Astrocyte (in vitro differentiated cells and primary cell): ENCODE measurements around the gene DIP2A. TPM values are rescaled to one million over a fixed set of nuclear protein-coding genes. Genes with fewer than 3 reads are reported as not detected.
A peak's percentile ranks its signal among the peaks of the same experiment; 100 is the strongest.

Source experiments
- DNase-seq: peaks from one replicate; pipeline ENCODE4 v3.0.0-alpha.2; 2010; ENCODE audit warnings: low read depth
- FAIRE-seq: peaks from 2 replicates; lab custom pipeline; 2011; peaks lifted over from hg19 to GRCh38; lab: Jason Lieb, UNC
- H2AFZ ChIP-seq: 2 replicates; pipeline ENCODE4 v1.6.0; 2012; ENCODE audit warnings: low read depth, low read length, inconsistent platforms
- H3K27ac ChIP-seq: 2 replicates; pipeline ENCODE4 v1.5.1; 2011; ENCODE audit warnings: low read depth, low read length, inconsistent platforms
- H3K27me3 ChIP-seq: 2 replicates; pipeline ENCODE4 v1.6.0; 2011; ENCODE audit warnings: low read length, inconsistent platforms; ENCODE audit not compliant: insufficient read depth
- H3K36me3 ChIP-seq: 2 replicates; pipeline ENCODE4 v1.5.1; 2011; ENCODE audit warnings: low read length, inconsistent platforms; ENCODE audit not compliant: insufficient read depth
- H3K4me1 ChIP-seq: 2 replicates; pipeline ENCODE4 v1.5.1; 2011; ENCODE audit warnings: low read length, inconsistent platforms; ENCODE audit not compliant: insufficient read depth
- H3K4me2 ChIP-seq: 2 replicates; pipeline ENCODE4 v1.6.0; 2012; ENCODE audit warnings: low read length, inconsistent platforms
- H3K4me3 ChIP-seq: 2 replicates; pipeline ENCODE4 v1.5.1; 2011; ENCODE audit warnings: low read depth, mild to moderate bottlenecking, low read length, inconsistent platforms; ENCODE audit not compliant: insufficient read depth
- H3K79me2 ChIP-seq: 2 replicates; pipeline ENCODE4 v1.6.0; 2012; ENCODE audit warnings: mild to moderate bottlenecking, low read length, inconsistent platforms; ENCODE audit not compliant: insufficient read depth
- H3K9ac ChIP-seq: 2 replicates; pipeline ENCODE4 v1.6.0; 2012; ENCODE audit warnings: mild to moderate bottlenecking, low read length, inconsistent platforms
- H3K9me3 ChIP-seq: 2 replicates; pipeline ENCODE4 v1.5.1; 2012; ENCODE audit warnings: low read depth, mild to moderate bottlenecking, low read length, inconsistent platforms; ENCODE audit not compliant: insufficient read depth
- H4K20me1 ChIP-seq: 2 replicates; pipeline ENCODE4 v1.6.0; 2012; ENCODE audit warnings: low read length, inconsistent platforms; ENCODE audit not compliant: insufficient read depth
- H3K27ac Mint-ChIP-seq: one replicate; pipeline ENCODE4 v1.8.0; 2021; ENCODE audit warnings: mild to moderate bottlenecking, mixed read lengths; ENCODE audit not compliant: unreplicated experiment
- H3K27me3 Mint-ChIP-seq: one replicate; pipeline ENCODE4 v1.8.0; 2021; ENCODE audit warnings: low read depth, mixed read lengths; ENCODE audit not compliant: unreplicated experiment
- H3K36me3 Mint-ChIP-seq: one replicate; pipeline ENCODE4 v1.8.0; 2021; ENCODE audit warnings: low read depth, mixed read lengths; ENCODE audit not compliant: unreplicated experiment
- H3K4me1 Mint-ChIP-seq: one replicate; pipeline ENCODE4 v1.8.0; 2021; ENCODE audit warnings: low read depth, mixed read lengths; ENCODE audit not compliant: unreplicated experiment
- H3K4me3 Mint-ChIP-seq: one replicate; pipeline ENCODE4 v1.8.0; 2021; ENCODE audit warnings: mild to moderate bottlenecking, moderate library complexity, mixed read lengths; ENCODE audit not compliant: unreplicated experiment
- H3K9me3 Mint-ChIP-seq: one replicate; pipeline ENCODE4 v1.8.0; 2021; ENCODE audit warnings: mild to moderate bottlenecking, mixed read lengths; ENCODE audit not compliant: unreplicated experiment
- CTCF ChIP-seq: IDR thresholded peaks from 2 replicates; pipeline ENCODE4 v1.5.1; 2011; ENCODE audit warnings: low read depth, mild to moderate bottlenecking, inconsistent platforms, low read length, moderate library complexity; ENCODE audit not compliant: insufficient read depth
- EZH2 ChIP-seq: IDR thresholded peaks from 2 replicates; pipeline ENCODE4 v1.6.1; 2012; ENCODE audit warnings: mild to moderate bottlenecking, low read length, inconsistent platforms; ENCODE audit not compliant: insufficient read depth
- total RNA-seq: library from RNA; stranded (reverse); gene quantifications from 2 replicates; pipeline ENCODE4 v1.2.1, GENCODE V29; 2021

The DIP2A gene
- total RNA-seq, 1 donor from 2014 or later: 35.4 TPM

- Histone ChIP-seq H3K79me2 (peaks cover 74% of the 10 kb centered on the region), H4K20me1 (peaks cover 71% of the 10 kb centered on the region), H3K4me3 (no peak overlapping the region), H3K9me3 (no peaks in the 10 kb centered on the region), H3K27me3 (no peaks in the 10 kb centered on the region), H3K4me1 (no peaks in the 10 kb centered on the region), H2AFZ (no peak overlapping the region), H3K9ac (no peak overlapping the region), H3K4me2 (no peak overlapping the region), H3K36me3 (no peaks in the 10 kb centered on the region), H3K27ac (no peak overlapping the region)
- peaks cover 2% of the 10 kb centered on the region for H3K4me1 Mint-ChIP-seq
- H3K4me3 Mint-ChIP-seq: no peak overlapping the region
- TF ChIP-seq CTCF (no peak), EZH2 (no peak)
- FAIRE-seq (no peak), DNase-seq (peak; percentile 36)
- H3K9me3 Mint-ChIP-seq: no peaks in the 10 kb centered on the region
- H3K36me3 Mint-ChIP-seq: peaks cover 16% of the 10 kb centered on the region
- no peaks in the 10 kb centered on the region for H3K27me3 Mint-ChIP-seq
- no peak overlapping the region for H3K27ac Mint-ChIP-seq
Measured at GRCh38 chr21:46477765-46478164, 19.1 kb downstream of the DIP2A start.

GRCh38 chr21:46478910-46479309 lies 20.2 kb downstream of the DIP2A start:
- H3K36me3 Mint-ChIP-seq: peaks cover 14% of the 10 kb centered on the region
- Histone ChIP-seq H3K27ac (no peak overlapping the region), H2AFZ (no peak overlapping the region), H4K20me1 (peaks cover 75% of the 10 kb centered on the region), H3K27me3 (no peaks in the 10 kb centered on the region), H3K79me2 (peaks cover 76% of the 10 kb centered on the region), H3K4me3 (no peak overlapping the region), H3K4me1 (no peaks in the 10 kb centered on the region), H3K9me3 (no peaks in the 10 kb centered on the region), H3K36me3 (no peaks in the 10 kb centered on the region), H3K9ac (no peak overlapping the region), H3K4me2 (no peak overlapping the region)
- FAIRE-seq (no peak), DNase-seq (no peak)
- peaks cover 2% of the 10 kb centered on the region for H3K4me1 Mint-ChIP-seq
- no peaks in the 10 kb centered on the region for H3K27me3 Mint-ChIP-seq
- no peak overlapping the region for H3K27ac Mint-ChIP-seq
- TF ChIP-seq CTCF (no peak), EZH2 (no peak)
- H3K9me3 Mint-ChIP-seq: no peaks in the 10 kb centered on the region
- H3K4me3 Mint-ChIP-seq: no peak overlapping the region

GRCh38 chr21:46480466-46480865 lies 21.8 kb downstream of the DIP2A start:
- no peaks in the 10 kb centered on the region for H3K27me3 Mint-ChIP-seq
- H2AFZ ChIP-seq: no peak overlapping the region
- H3K79me2 ChIP-seq: peaks cover 72% of the 10 kb centered on the region
- no peak overlapping the region for H3K4me2 ChIP-seq
- no peaks in the 10 kb centered on the region for H3K27me3 ChIP-seq
- no peaks in the 10 kb centered on the region for H3K4me1 Mint-ChIP-seq
- TF ChIP-seq EZH2: no peak
- TF ChIP-seq CTCF: no peak
- DNase-seq (no peak), FAIRE-seq (no peak)
- no peaks in the 10 kb centered on the region for H3K9me3 Mint-ChIP-seq
- H3K4me3 ChIP-seq: no peak overlapping the region
- no peak overlapping the region for H3K27ac Mint-ChIP-seq
- H3K9ac ChIP-seq: no peak overlapping the region
- H3K36me3 Mint-ChIP-seq: peaks cover 14% of the 10 kb centered on the region
- H3K4me1 ChIP-seq: no peaks in the 10 kb centered on the region
- H3K36me3 ChIP-seq: peaks cover 4% of the 10 kb centered on the region
- no peak overlapping the region for H3K4me3 Mint-ChIP-seq
- peaks cover 70% of the 10 kb centered on the region for H4K20me1 ChIP-seq
- H3K27ac ChIP-seq: no peak overlapping the region
- H3K9me3 ChIP-seq: no peaks in the 10 kb centered on the region
